HCT116 (cell line): ENCODE measurements around the gene ARHGAP33. TPM values are rescaled to one million over a fixed set of nuclear protein-coding genes. Genes with fewer than 3 reads are reported as not detected.

Source experiments
- ATAC-seq: fragments of 200-7000 bp; cut with Tn5 transposase; 2 replicates; pipeline ENCODE4 v1.9.1; 2020; ENCODE audit warnings: mild to moderate bottlenecking, moderate library complexity
- BruUV-seq: library from RNA; stranded (reverse); fragments of 400-500 nt; replicated peaks from 2 replicates; lab custom pipeline; 2021; lab: Mats Ljungman, UMichigan
- CTCF ChIA-PET: fragments of 300-600 bp; sonication (Branson Sonifier 250); formaldehyde crosslinking; loops from one replicate; lab custom pipeline; 2021; ENCODE audit warnings: antibody characterized with exemption; lab: Charles Lee
- POLR2A ChIA-PET: fragments of 300-600, 350-600 bp; sonication (Branson Sonifier 250); formaldehyde crosslinking; loops from one replicate; lab custom pipeline; 2021; ENCODE audit warnings: antibody characterized with exemption; lab: Charles Lee
- RAD21 ChIA-PET, 2 experiments: fragments of 300-600 bp; sonication (Branson Sonifier 250); formaldehyde crosslinking; loops; one replicate each; lab custom pipeline; 2023; ENCODE audit warnings: low total read pairs in 2 of 2; ENCODE audit not compliant: uncharacterized antibody in 2 of 2, unreplicated experiment in 2 of 2, low non-redundant PET in 1 of 2; lab: Charles Lee
- DNase-seq: peaks from one replicate; pipeline ENCODE4 v3.0.0-alpha.2; 2010; ENCODE audit warnings: low read depth, low spot score
- H2AFZ ChIP-seq: fragments of 200-600 bp; shearing (Covaris generic), sonication (generic); 2 replicates; pipeline ENCODE4 v1.6.1; 2017; ENCODE audit warnings: low read depth, mixed run types, mixed read lengths, antibody characterized with exemption, low read length; ENCODE audit not compliant: poor library complexity, severe bottlenecking
- H3K27ac ChIP-seq: 2 replicates; pipeline ENCODE4 v1.5.1; 2012; ENCODE audit warnings: low read depth, low read length
- H3K27me3 ChIP-seq: fragments of 200-600 bp; sonication (generic); 2 replicates; pipeline ENCODE4 v1.6.1; 2016; ENCODE audit warnings: mixed run types, low read length, mixed read lengths; ENCODE audit not compliant: insufficient read depth
- H3K36me3 ChIP-seq, 2 experiments: fragments of 200-500 bp in 1 of 2; fragments of 200-600 bp in 1 of 2; sonication (Bioruptor generic) in 1 of 2; sonication (generic) in 1 of 2; 2 replicates each; pipeline versions ENCODE4 v1.5.1 to v1.6.1; 2014 to 2016; ENCODE audit warnings: low read length in 2 of 2, inconsistent platforms in 1 of 2, mixed read lengths in 1 of 2, mixed run types in 1 of 2; ENCODE audit not compliant: insufficient read depth in 2 of 2, control insufficient read depth in 1 of 2
- H3K4me1 ChIP-seq, 2 experiments: fragments of 200-600 bp in 1 of 2; sonication (generic) in 1 of 2; 2 replicates each; pipeline versions ENCODE4 v1.5.1 to v1.6.1; 2012 to 2017; ENCODE audit warnings: low read length in 2 of 2, inconsistent platforms in 1 of 2, mild to moderate bottlenecking in 1 of 2, mixed read lengths in 1 of 2, mixed run types in 1 of 2, moderate library complexity in 1 of 2; ENCODE audit not compliant: insufficient read depth in 2 of 2, control insufficient read depth in 1 of 2
- H3K4me2 ChIP-seq: fragments of 200-600 bp; sonication (generic); 2 replicates; pipeline ENCODE4 v1.6.1; 2017; ENCODE audit warnings: mixed run types, low read length, mixed read lengths
- H3K4me3 ChIP-seq, 2 experiments: fragments of 200-600 bp in 1 of 2; sonication (generic) in 1 of 2; replicated peaks in 1 of 2; 2 replicates each; pipeline ENCODE4 v1.5.1; 2011 to 2016; ENCODE audit warnings: low read length in 2 of 2, control low read depth in 1 of 2, low read depth in 1 of 2, mild to moderate bottlenecking in 1 of 2, mixed read lengths in 1 of 2, mixed run types in 1 of 2
- H3K79me2 ChIP-seq: fragments of 200-600 bp; sonication (generic); 2 replicates; pipeline ENCODE4 v1.6.1; 2017; ENCODE audit warnings: mild to moderate bottlenecking, mixed run types, low read length, moderate library complexity, mixed read lengths; ENCODE audit not compliant: insufficient read depth
- H3K9ac ChIP-seq: fragments of 200-600 bp; sonication (generic); 2 replicates; pipeline ENCODE4 v1.6.1; 2016; ENCODE audit warnings: low read length, mixed read lengths
- H3K9me2 ChIP-seq: fragments of 200-600 bp; sonication (generic), shearing (Covaris generic); 2 replicates; pipeline ENCODE4 v1.6.1; 2017; ENCODE audit warnings: mixed run types, mild to moderate bottlenecking, moderate library complexity; ENCODE audit not compliant: insufficient read depth
- H3K9me3 ChIP-seq, 2 experiments: fragments of 200-500 bp in 1 of 2; fragments of 200-600 bp in 1 of 2; sonication (Bioruptor generic) in 1 of 2; sonication (generic) in 1 of 2; 2 replicates each; pipeline ENCODE4 v1.6.1; 2014 to 2017; ENCODE audit warnings: low read length in 2 of 2, mixed read lengths in 2 of 2, inconsistent platforms in 1 of 2, low read depth in 1 of 2, mild to moderate bottlenecking in 1 of 2, mixed run types in 1 of 2, moderate library complexity in 1 of 2; ENCODE audit not compliant: control insufficient read depth in 1 of 2, insufficient read depth in 1 of 2
- H4K20me1 ChIP-seq: fragments of 200-600 bp; sonication (generic), shearing (Covaris generic); 2 replicates; pipeline ENCODE4 v1.6.1; 2017; ENCODE audit warnings: mixed run types, mild to moderate bottlenecking, moderate library complexity; ENCODE audit not compliant: insufficient read depth
- CBX3 ChIP-seq: IDR thresholded peaks from 2 replicates; pipeline ENCODE4 v1.6.1; 2012; ENCODE audit warnings: low read depth
- CEBPB ChIP-seq: IDR thresholded peaks from 2 replicates; pipeline ENCODE4 v1.6.1; 2012; ENCODE audit warnings: low read depth
- EGR1 ChIP-seq: IDR thresholded peaks from 2 replicates; pipeline ENCODE4 v1.6.1; 2012; ENCODE audit warnings: low read depth
- ELF1 ChIP-seq: IDR thresholded peaks from 2 replicates; pipeline ENCODE4 v1.6.1; 2012; ENCODE audit warnings: low read depth, borderline replicate concordance
- EZH2 ChIP-seq: fragments of 200-600 bp; sonication (generic); IDR thresholded peaks from 2 replicates; pipeline ENCODE4 v1.6.1; 2017; ENCODE audit warnings: antibody characterized with exemption, mixed run types
- EZH2phosphoT487 ChIP-seq: fragments of 200-600 bp; IDR thresholded peaks from 2 replicates; pipeline ENCODE4 v1.6.1; 2018; ENCODE audit warnings: antibody characterized with exemption, borderline replicate concordance
- JUND ChIP-seq: IDR thresholded peaks from 2 replicates; pipeline ENCODE4 v1.6.1; 2012
- MAX ChIP-seq: IDR thresholded peaks from 2 replicates; pipeline ENCODE4 v1.6.1; 2012
- POLR2A ChIP-seq: IDR thresholded peaks from 2 replicates; pipeline ENCODE4 v1.7.0; 2011; ENCODE audit warnings: borderline replicate concordance; ENCODE audit not compliant: insufficient read depth, insufficient read length; ENCODE audit errors: extremely low read depth
- POLR2AphosphoS5 ChIP-seq: IDR thresholded peaks from 2 replicates; pipeline ENCODE4 v1.6.1; 2011; ENCODE audit warnings: mild to moderate bottlenecking, low read depth, low read length, moderate library complexity
- RAD21 ChIP-seq: IDR thresholded peaks from 2 replicates; pipeline ENCODE4 v1.6.1; 2012; ENCODE audit warnings: low read depth, mild to moderate bottlenecking
- SIN3A ChIP-seq: IDR thresholded peaks from 2 replicates; pipeline ENCODE4 v1.6.1; 2012; ENCODE audit warnings: low read depth
- SP1 ChIP-seq: IDR thresholded peaks from 2 replicates; pipeline ENCODE4 v1.6.1; 2012; ENCODE audit warnings: low read depth
- SRF ChIP-seq: IDR thresholded peaks from 2 replicates; pipeline ENCODE4 v1.6.1; 2012; ENCODE audit warnings: low read depth
- TCF7L2 ChIP-seq: IDR thresholded peaks from 2 replicates; pipeline ENCODE4 v1.7.0; 2011; ENCODE audit warnings: borderline replicate concordance, inconsistent platforms; ENCODE audit not compliant: insufficient read depth, insufficient read length; ENCODE audit errors: extremely low read depth
- ZFX ChIP-seq: fragments of 450-650 bp; IDR thresholded peaks from 2 replicates; pipeline ENCODE4 v1.6.1; 2017
- ZNF274 ChIP-seq: fragments of 200-500 bp; sonication (Bioruptor generic); IDR thresholded peaks from 2 replicates; pipeline ENCODE4 v1.6.1; 2014; ENCODE audit warnings: mild to moderate bottlenecking, low read depth, low read length, inconsistent platforms
- intact Hi-C: fragments of 100-400 bp; cut with micrococcal nuclease; formaldehyde crosslinking; loops from 2 replicates; pipeline ENCODE4 v1.10.0; 2022
- total RNA-seq: library from RNA; stranded (reverse); gene quantifications from one replicate; pipeline ENCODE4 v1.2.1, GENCODE V29; 2021; ENCODE audit not compliant: unreplicated experiment
- TF ChIP-seq, protein P1 (sequence below): IDR thresholded peaks from 2 replicates; pipeline ENCODE4 v1.6.1; 2012
- TF ChIP-seq, protein P2 (sequence below): IDR thresholded peaks from 2 replicates; pipeline ENCODE4 v1.6.1; 2012; ENCODE audit warnings: low read depth
- TF ChIP-seq, protein P3 (sequence below): IDR thresholded peaks from 2 replicates; pipeline ENCODE4 v1.6.1; 2011; ENCODE audit warnings: mild to moderate bottlenecking, low read length, moderate library complexity; ENCODE audit not compliant: insufficient replicate concordance; ENCODE audit errors: extremely low read depth

Gene ARHGAP33
- total RNA-seq, 1 experiment from 2014 or later, result 30.2 TPM

DNA sequence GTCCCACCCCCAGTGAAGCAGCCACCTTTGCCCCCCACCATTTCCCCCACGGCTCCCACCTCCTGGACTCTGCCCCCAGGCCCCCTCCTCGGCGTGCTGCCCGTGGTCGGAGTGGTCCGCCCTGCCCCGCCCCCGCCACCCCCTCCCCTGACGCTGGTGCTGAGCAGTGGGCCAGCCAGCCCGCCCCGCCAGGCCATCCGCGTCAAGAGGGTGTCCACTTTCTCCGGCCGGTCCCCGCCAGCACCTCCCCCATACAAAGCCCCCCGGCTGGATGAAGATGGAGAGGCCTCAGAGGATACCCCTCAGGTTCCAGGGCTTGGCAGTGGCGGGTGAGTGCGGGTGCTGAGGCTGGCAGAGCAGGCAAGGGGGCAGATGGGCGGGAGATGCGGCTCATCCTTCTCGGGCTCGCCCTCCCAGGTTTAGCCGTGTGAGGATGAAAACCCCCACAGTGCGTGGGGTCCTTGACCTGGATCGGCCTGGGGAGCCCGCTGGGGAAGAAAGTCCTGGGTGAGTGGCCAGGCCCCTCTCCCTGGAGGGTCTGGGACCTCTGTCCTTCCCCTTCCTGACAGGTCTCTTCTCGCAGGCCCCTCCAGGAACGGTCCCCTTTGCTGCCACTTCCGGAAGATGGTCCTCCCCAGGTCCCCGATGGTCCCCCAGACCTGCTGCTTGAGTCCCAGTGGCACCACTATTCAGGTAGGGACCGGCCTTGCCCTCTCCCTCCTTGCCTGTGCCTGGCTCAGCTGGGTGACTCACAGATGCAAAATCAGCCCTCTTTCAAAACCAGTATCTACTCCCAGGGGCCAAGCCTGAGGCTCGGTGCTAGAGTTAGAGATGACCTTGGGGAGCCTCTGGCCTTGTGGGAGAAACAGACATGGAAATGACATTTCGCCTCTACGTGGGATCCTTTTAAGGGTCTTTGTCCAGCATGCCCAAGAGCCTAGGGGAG, 41.9 kb upstream of the ARHGAP33 start:
- ChIA-PET POLR2A (no interaction called here), RAD21 (no interaction called here), CTCF (no interaction called here)
- H3K9me3 ChIP-seq, result no peaks in the 10 kb centered on the region
- ATAC-seq, result no peak
- no peaks in the 10 kb centered on the region for H3K27me3 ChIP-seq
- H3K9me2 ChIP-seq, result no peaks in the 10 kb centered on the region
- no peaks in the 10 kb centered on the region for H3K4me1 ChIP-seq
- no peak for DNase-seq
- H3K27ac ChIP-seq, result no peak overlapping the region
- peaks cover 46 to 54% of the 10 kb centered on the region in 2 experiments; a peak in 3 of 4 replicates for H3K36me3 ChIP-seq
- no peaks in the 10 kb centered on the region for H4K20me1 ChIP-seq
- no peak overlapping the region for H3K4me2 ChIP-seq
- H2AFZ ChIP-seq, result no peak overlapping the region
- H3K9ac ChIP-seq, result no peak overlapping the region
- H3K4me3 ChIP-seq, result no peak overlapping the region
- intact Hi-C loops, result no loop called here
- BruUV-seq, result no TSS peak
- no peaks in the 10 kb centered on the region for H3K79me2 ChIP-seq
- TF ChIP-seq SIN3A, result no peak
- TF ChIP-seq, protein P1, sequence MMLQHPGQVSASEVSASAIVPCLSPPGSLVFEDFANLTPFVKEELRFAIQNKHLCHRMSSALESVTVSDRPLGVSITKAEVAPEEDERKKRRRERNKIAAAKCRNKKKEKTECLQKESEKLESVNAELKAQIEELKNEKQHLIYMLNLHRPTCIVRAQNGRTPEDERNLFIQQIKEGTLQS, result no peak
- TF ChIP-seq CEBPB, result no peak
- TF ChIP-seq EZH2phosphoT487, result no peak
- TF ChIP-seq CBX3, result no peak
- no peak for TF ChIP-seq SRF
- TF ChIP-seq TCF7L2, result no peak
- no peak for TF ChIP-seq EGR1
- no peak for TF ChIP-seq MAX
- TF ChIP-seq SP1, result no peak
- no peak for TF ChIP-seq POLR2A
- no peak for TF ChIP-seq POLR2AphosphoS5
- TF ChIP-seq JUND, result no peak
- no peak for TF ChIP-seq RAD21
- TF ChIP-seq, protein P2, sequence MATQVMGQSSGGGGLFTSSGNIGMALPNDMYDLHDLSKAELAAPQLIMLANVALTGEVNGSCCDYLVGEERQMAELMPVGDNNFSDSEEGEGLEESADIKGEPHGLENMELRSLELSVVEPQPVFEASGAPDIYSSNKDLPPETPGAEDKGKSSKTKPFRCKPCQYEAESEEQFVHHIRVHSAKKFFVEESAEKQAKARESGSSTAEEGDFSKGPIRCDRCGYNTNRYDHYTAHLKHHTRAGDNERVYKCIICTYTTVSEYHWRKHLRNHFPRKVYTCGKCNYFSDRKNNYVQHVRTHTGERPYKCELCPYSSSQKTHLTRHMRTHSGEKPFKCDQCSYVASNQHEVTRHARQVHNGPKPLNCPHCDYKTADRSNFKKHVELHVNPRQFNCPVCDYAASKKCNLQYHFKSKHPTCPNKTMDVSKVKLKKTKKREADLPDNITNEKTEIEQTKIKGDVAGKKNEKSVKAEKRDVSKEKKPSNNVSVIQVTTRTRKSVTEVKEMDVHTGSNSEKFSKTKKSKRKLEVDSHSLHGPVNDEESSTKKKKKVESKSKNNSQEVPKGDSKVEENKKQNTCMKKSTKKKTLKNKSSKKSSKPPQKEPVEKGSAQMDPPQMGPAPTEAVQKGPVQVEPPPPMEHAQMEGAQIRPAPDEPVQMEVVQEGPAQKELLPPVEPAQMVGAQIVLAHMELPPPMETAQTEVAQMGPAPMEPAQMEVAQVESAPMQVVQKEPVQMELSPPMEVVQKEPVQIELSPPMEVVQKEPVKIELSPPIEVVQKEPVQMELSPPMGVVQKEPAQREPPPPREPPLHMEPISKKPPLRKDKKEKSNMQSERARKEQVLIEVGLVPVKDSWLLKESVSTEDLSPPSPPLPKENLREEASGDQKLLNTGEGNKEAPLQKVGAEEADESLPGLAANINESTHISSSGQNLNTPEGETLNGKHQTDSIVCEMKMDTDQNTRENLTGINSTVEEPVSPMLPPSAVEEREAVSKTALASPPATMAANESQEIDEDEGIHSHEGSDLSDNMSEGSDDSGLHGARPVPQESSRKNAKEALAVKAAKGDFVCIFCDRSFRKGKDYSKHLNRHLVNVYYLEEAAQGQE, result no peak
- no peak for TF ChIP-seq EZH2
- no peak for TF ChIP-seq ZNF274
- no peak for TF ChIP-seq ZFX
- TF ChIP-seq, protein P3, sequence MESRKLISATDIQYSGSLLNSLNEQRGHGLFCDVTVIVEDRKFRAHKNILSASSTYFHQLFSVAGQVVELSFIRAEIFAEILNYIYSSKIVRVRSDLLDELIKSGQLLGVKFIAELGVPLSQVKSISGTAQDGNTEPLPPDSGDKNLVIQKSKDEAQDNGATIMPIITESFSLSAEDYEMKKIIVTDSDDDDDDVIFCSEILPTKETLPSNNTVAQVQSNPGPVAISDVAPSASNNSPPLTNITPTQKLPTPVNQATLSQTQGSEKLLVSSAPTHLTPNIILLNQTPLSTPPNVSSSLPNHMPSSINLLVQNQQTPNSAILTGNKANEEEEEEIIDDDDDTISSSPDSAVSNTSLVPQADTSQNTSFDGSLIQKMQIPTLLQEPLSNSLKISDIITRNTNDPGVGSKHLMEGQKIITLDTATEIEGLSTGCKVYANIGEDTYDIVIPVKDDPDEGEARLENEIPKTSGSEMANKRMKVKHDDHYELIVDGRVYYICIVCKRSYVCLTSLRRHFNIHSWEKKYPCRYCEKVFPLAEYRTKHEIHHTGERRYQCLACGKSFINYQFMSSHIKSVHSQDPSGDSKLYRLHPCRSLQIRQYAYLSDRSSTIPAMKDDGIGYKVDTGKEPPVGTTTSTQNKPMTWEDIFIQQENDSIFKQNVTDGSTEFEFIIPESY, result no peak
- TF ChIP-seq ELF1, result no peak
